HEK293 (cell line): Measurements from ENCODE around the gene TMEM181.

Experiments used
- AEBP2 ChIP-seq: fragments of 450-650 bp; formaldehyde crosslinking; IDR thresholded peaks from 2 replicates; pipeline ENCODE4 v1.5.1; 2016; ENCODE audit warnings: missing biosample characterization, missing genetic modification characterization, borderline replicate concordance
- GLI2 ChIP-seq: fragments of 450-650 bp; formaldehyde crosslinking; IDR thresholded peaks from 2 replicates; pipeline ENCODE4; 2017; ENCODE audit warnings: missing biosample characterization, missing genetic modification characterization, low read depth, borderline replicate concordance
- GLI4 ChIP-seq: fragments of 450-650 bp; formaldehyde crosslinking; IDR thresholded peaks from 2 replicates; pipeline ENCODE4 v1.5.1; 2016; ENCODE audit warnings: missing biosample characterization, missing genetic modification characterization
- HOXA7 ChIP-seq: sonication (generic); formaldehyde crosslinking; IDR thresholded peaks from 2 replicates; pipeline ENCODE4 v1.8.1; 2022; ENCODE audit warnings: missing genetic modification reagents, borderline replicate concordance
- KLF8 ChIP-seq: fragments of 450-650 bp; formaldehyde crosslinking; IDR thresholded peaks from 2 replicates; pipeline ENCODE4 v1.5.1; 2016; ENCODE audit warnings: missing biosample characterization, missing genetic modification characterization
- PATZ1 ChIP-seq: fragments of 450-650 bp; formaldehyde crosslinking; IDR thresholded peaks from 2 replicates; pipeline ENCODE4 v1.5.1; 2016; ENCODE audit warnings: missing biosample characterization, missing genetic modification characterization
- PRDM2 ChIP-seq: fragments of 450-650 bp; formaldehyde crosslinking; IDR thresholded peaks from 2 replicates; pipeline ENCODE4 v1.5.1; 2016; ENCODE audit warnings: missing biosample characterization, missing genetic modification characterization, borderline replicate concordance
- PRDM6 ChIP-seq: fragments of 450-650 bp; formaldehyde crosslinking; IDR thresholded peaks from 2 replicates; pipeline ENCODE4 v1.5.1; 2017; ENCODE audit warnings: missing biosample characterization, missing genetic modification characterization
- REPIN1 ChIP-seq: fragments of 450-650 bp; formaldehyde crosslinking; IDR thresholded peaks from 2 replicates; pipeline ENCODE4 v1.5.1; 2017; ENCODE audit warnings: missing biosample characterization, missing genetic modification characterization, low read depth
- SALL2 ChIP-seq: fragments of 450-650 bp; formaldehyde crosslinking; IDR thresholded peaks from 2 replicates; pipeline ENCODE4 v1.5.0; 2017; ENCODE audit warnings: missing biosample characterization, mild to moderate bottlenecking, missing genetic modification characterization, borderline replicate concordance
- SP2 ChIP-seq: fragments of 450-650 bp; formaldehyde crosslinking; IDR thresholded peaks from 2 replicates; pipeline ENCODE4 v1.5.1; 2016; ENCODE audit warnings: missing biosample characterization, missing genetic modification characterization
- ZBTB21 ChIP-seq: fragments of 450-650 bp; formaldehyde crosslinking; IDR thresholded peaks from 2 replicates; pipeline ENCODE4 v1.5.1; 2017; ENCODE audit warnings: missing biosample characterization, missing genetic modification characterization
- ZBTB48 ChIP-seq: fragments of 450-650 bp; formaldehyde crosslinking; IDR thresholded peaks from 2 replicates; pipeline ENCODE4 v1.5.1; 2016; ENCODE audit warnings: missing biosample characterization, missing genetic modification characterization
- ZNF138 ChIP-seq: fragments of 450-650 bp; formaldehyde crosslinking; IDR thresholded peaks from 2 replicates; pipeline ENCODE4 v1.5.1; 2016; ENCODE audit warnings: missing biosample characterization, missing genetic modification characterization, borderline replicate concordance
- ZNF266 ChIP-seq: fragments of 450-650 bp; formaldehyde crosslinking; IDR thresholded peaks from 2 replicates; pipeline ENCODE4 v1.5.1; 2016; ENCODE audit warnings: missing biosample characterization, missing genetic modification characterization, low read depth
- ZNF324 ChIP-seq: fragments of 450-650 bp; formaldehyde crosslinking; IDR thresholded peaks from 2 replicates; pipeline ENCODE4 v1.5.1; 2016; ENCODE audit warnings: missing biosample characterization, missing genetic modification characterization
- ZNF391 ChIP-seq: fragments of 450-650 bp; formaldehyde crosslinking; IDR thresholded peaks from 2 replicates; pipeline ENCODE4 v1.5.1; 2016; ENCODE audit warnings: low read depth, missing biosample characterization, missing genetic modification characterization, borderline replicate concordance
- ZNF416 ChIP-seq: fragments of 450-650 bp; formaldehyde crosslinking; IDR thresholded peaks from 2 replicates; pipeline ENCODE4 v1.5.1; 2016; ENCODE audit warnings: missing biosample characterization, missing genetic modification characterization
- ZNF561 ChIP-seq: fragments of 450-650 bp; IDR thresholded peaks from 2 replicates; pipeline ENCODE4 v1.5.1; 2018; ENCODE audit warnings: missing biosample characterization, missing genetic modification characterization, borderline replicate concordance
- ZNF596 ChIP-seq: fragments of 450-650 bp; IDR thresholded peaks from 2 replicates; pipeline ENCODE4 v1.5.0; 2018; ENCODE audit warnings: missing biosample characterization, mild to moderate bottlenecking, missing genetic modification characterization, moderate library complexity
- ZNF623 ChIP-seq: fragments of 450-650 bp; formaldehyde crosslinking; IDR thresholded peaks from 2 replicates; pipeline ENCODE4 v1.5.1; 2016; ENCODE audit warnings: missing biosample characterization, missing genetic modification characterization
- ZNF626 ChIP-seq: fragments of 450-650 bp; sonication (Bioruptor Pico); formaldehyde crosslinking; IDR thresholded peaks from 2 replicates; pipeline ENCODE4 v1.5.1; 2018; ENCODE audit warnings: missing biosample characterization, missing genetic modification characterization, inconsistent platforms

Gene TMEM181

GRCh38 chr6:158644231-158645063, 84.6 kb downstream of the TMEM181 start, which contains the start of gene DYNLT1 (continued):
- TF ChIP-seq PRDM2 = peak; percentile 31; the same call in 1 of the 2 replicates
- no peak for TF ChIP-seq REPIN1 (tag by site-specific recombination)
- TF ChIP-seq GLI4 (tag by site-specific recombination) = peak; percentile 93
- no peak for TF ChIP-seq AEBP2
- TF ChIP-seq GLI2 = no peak
- no peak for TF ChIP-seq HOXA7 (CRISPR knock-in tag)
- no peak for TF ChIP-seq ZNF596 (tag by site-specific recombination)
- peak; percentile 90 for TF ChIP-seq KLF8
- no peak for TF ChIP-seq ZNF626 (tag by site-specific recombination)
- peak; percentile 87 for TF ChIP-seq PATZ1 (tag by site-specific recombination)
- TF ChIP-seq SALL2 (tag by site-specific recombination) = no peak
- TF ChIP-seq SP2 (tag by site-specific recombination) = peak; percentile 92
- TF ChIP-seq ZNF266 (tag by site-specific recombination) = no peak
- TF ChIP-seq ZBTB48 (tag by site-specific recombination) = peak; percentile 79
- TF ChIP-seq PRDM6 (tag by site-specific recombination) = no peak
- peak; percentile 78 for TF ChIP-seq ZNF561
- TF ChIP-seq ZNF416 (tag by site-specific recombination) = no peak
- TF ChIP-seq ZNF623 (tag by site-specific recombination) = peak; percentile 30; the same call in 1 of the 2 replicates
- no peak for TF ChIP-seq ZNF138 (tag by site-specific recombination)
- TF ChIP-seq ZNF391 (tag by site-specific recombination) = no peak
- TF ChIP-seq ZNF324 (tag by site-specific recombination) = peak; percentile 84
- TF ChIP-seq ZBTB21 (tag by site-specific recombination) = no peak
- TF ChIP-seq, all 188 proteins: peak for 84
